K562 (cell line): ENCODE results near the gene PPP3R2. TPM values are rescaled to one million over a fixed set of nuclear protein-coding genes. Genes with fewer than 3 reads are reported as not detected.
A peak's percentile ranks its signal among the peaks of the same experiment; 100 is the strongest.

Experiments used
- ATAC-seq: fragments of 200-7000 bp; cut with Tn5 transposase; 3 replicates; pipeline ENCODE4 v1.9.1; 2020; ENCODE audit warnings: moderate library complexity
- BruUV-seq: library from RNA; stranded (reverse); fragments of 400-500 nt; replicated peaks from 2 replicates; lab custom pipeline; 2021; lab: Mats Ljungman, UMichigan
- CTCF ChIA-PET: fragments of 300-600 bp; formaldehyde crosslinking; extraction: SDS; loops from one replicate; lab custom pipeline; 2021; ENCODE audit warnings: low intra/inter-chr PET ratio; lab: Yijun Ruan, JAX
- POLR2A ChIA-PET: fragments of 300-600, 350-650 bp; sonication (Branson Sonifier 250); formaldehyde crosslinking; extraction: SDS; loops from one replicate; lab custom pipeline; 2021; ENCODE audit warnings: antibody characterized with exemption, inconsistent platforms; lab: Yijun Ruan, JAX
- DNase-seq, 4 experiments: peaks; one replicate each; pipeline versions ENCODE4 v3.0.0 to v3.0.0-alpha.2; 2011 to 2018; ENCODE audit warnings: low spot score in 3 of 4, mixed read lengths in 3 of 4; ENCODE audit errors: extremely low read depth in 1 of 4
- FAIRE-seq: peaks from 2 replicates; lab custom pipeline; 2011; peaks lifted over from hg19 to GRCh38; lab: Jason Lieb, UNC
- H2AFZ ChIP-seq: 2 replicates; pipeline ENCODE4 v1.6.0; 2011; ENCODE audit warnings: low read depth, low read length, control low read depth, inconsistent platforms
- H3K27ac ChIP-seq: fragments of 200-600 bp; 3 replicates; pipeline ENCODE4 v1.8.0; 2011; ENCODE audit warnings: low read depth, mild to moderate bottlenecking, control low read depth, inconsistent platforms, low read length, moderate library complexity, mixed read lengths; ENCODE audit errors: extremely low read depth
- H3K27me3 ChIP-seq, 2 experiments: fragments of 300-600 bp in 1 of 2; 2 replicates in 1 of 2; 3 replicates in 1 of 2; pipeline versions ENCODE4 v1.6.0 to v1.8.0; 2011; ENCODE audit warnings: inconsistent platforms in 2 of 2, low read length in 2 of 2, mild to moderate bottlenecking in 1 of 2, mixed read lengths in 1 of 2, moderate library complexity in 1 of 2; ENCODE audit not compliant: control insufficient read depth in 2 of 2, insufficient read depth in 2 of 2
- H3K36me3 ChIP-seq: fragments of 300-600 bp; 3 replicates; pipeline ENCODE4 v1.8.0; 2011; ENCODE audit warnings: mild to moderate bottlenecking, low read length, inconsistent platforms; ENCODE audit not compliant: control insufficient read depth, insufficient read depth
- H3K4me1 ChIP-seq, 2 experiments: fragments of 200-600 bp in 1 of 2; replicated peaks in 1 of 2; 2 replicates in 1 of 2; 3 replicates in 1 of 2; pipeline versions ENCODE4 v1.5.1 to v1.8.0; 2011; ENCODE audit warnings: inconsistent platforms in 2 of 2, low read length in 2 of 2, mild to moderate bottlenecking in 1 of 2, mixed read lengths in 1 of 2, moderate library complexity in 1 of 2; ENCODE audit not compliant: control insufficient read depth in 2 of 2, insufficient read depth in 2 of 2
- H3K4me2 ChIP-seq: 2 replicates; pipeline ENCODE4 v1.6.1; 2011; ENCODE audit warnings: low read length, control low read depth, inconsistent platforms, mixed read lengths; ENCODE audit not compliant: insufficient read depth
- H3K4me3 ChIP-seq: fragments of 200-600 bp; sonication (generic), shearing (Covaris generic); 2 replicates; pipeline ENCODE4 v1.5.1; 2016; ENCODE audit warnings: control low read depth, inconsistent platforms
- H3K79me2 ChIP-seq: fragments of 200-600 bp; 3 replicates; pipeline ENCODE4 v1.8.0; 2011; ENCODE audit warnings: low read length, inconsistent platforms; ENCODE audit not compliant: control insufficient read depth, insufficient read depth
- H3K9ac ChIP-seq, 2 experiments: 2 replicates each; pipeline versions ENCODE4 v1.6.0 to v1.6.1; 2011; ENCODE audit warnings: low read depth in 2 of 2, low read length in 2 of 2, control low read depth in 1 of 2, inconsistent platforms in 1 of 2, mild to moderate bottlenecking in 1 of 2, mixed read lengths in 1 of 2; ENCODE audit not compliant: insufficient read depth in 1 of 2
- H3K9me1 ChIP-seq: one replicate; pipeline ENCODE4 v1.6.0; 2011; ENCODE audit warnings: inconsistent platforms, mild to moderate bottlenecking, low read length, moderate library complexity; ENCODE audit not compliant: control insufficient read depth, insufficient read depth
- H3K9me3 ChIP-seq: replicated peaks from 2 replicates; pipeline ENCODE4 v1.5.1; 2011; ENCODE audit warnings: low read depth, low read length, inconsistent platforms; ENCODE audit not compliant: control insufficient read depth, insufficient read depth
- H4K20me1 ChIP-seq: replicated peaks from 2 replicates; pipeline ENCODE4 v1.6.1; 2011; ENCODE audit warnings: low read length, inconsistent platforms, mixed read lengths; ENCODE audit not compliant: control insufficient read depth, insufficient read depth
- C11orf30 ChIP-seq: fragments of 450-650 bp; IDR thresholded peaks from 2 replicates; pipeline ENCODE4 v1.6.1; 2016; ENCODE audit warnings: low read depth, mild to moderate bottlenecking
- NR2F6 ChIP-seq: fragments of 450-650 bp; formaldehyde crosslinking; IDR thresholded peaks from 2 replicates; pipeline ENCODE4 v1.4.0; 2020; ENCODE audit warnings: mild to moderate bottlenecking
- POLR2B ChIP-seq: fragments of 450-650 bp; IDR thresholded peaks from 2 replicates; pipeline ENCODE4 v1.6.1; 2018; ENCODE audit warnings: low read depth; ENCODE audit not compliant: partially characterized antibody
- SRSF1 ChIP-seq: fragments of 200-400 bp; formaldehyde crosslinking; IDR thresholded peaks from 2 replicates; pipeline ENCODE4 v1.6.1; 2017; ENCODE audit warnings: mild to moderate bottlenecking, low read depth, low read length, moderate library complexity
- ZHX1 ChIP-seq: fragments of 150-350 bp; conservative IDR thresholded peaks from 2 replicates; pipeline ENCODE4 v1.6.1; 2014; ENCODE audit warnings: low read length
- ZNF316 ChIP-seq: fragments of 450-650 bp; IDR thresholded peaks from 2 replicates; pipeline ENCODE4 v1.6.1; 2016
- in situ Hi-C: fragments of 300-500 bp; cut with MboI; formaldehyde crosslinking; loops from 4 replicates; pipeline ENCODE4 v1.15.0; 2018; ENCODE audit warnings: inconsistent platforms, mixed read lengths
- intact Hi-C: fragments of 100-400 bp; cut with micrococcal nuclease; formaldehyde crosslinking; loops from 2 replicates; pipeline ENCODE4 v1.14.2; 2022
- polyA plus RNA-seq, 8 experiments: library from polyadenylated mRNA; depleted of rRNA in 4 of 8; stranded (reverse) in 5 of 8; unstranded in 3 of 8; fragments of >200 nt; fragmentation: Nextera tagmentation in 2 of 8; fragmentation: Illumina TruSeq in 1 of 8; extraction: Ambion mirVana in 2 of 8; extraction: Trizol in 1 of 8; gene quantifications; 2 replicates each; pipeline versions ENCODE4 v1.2.1 to v1.2.3, GENCODE V29; 2011 to 2014; ENCODE audit warnings: inconsistent platforms in 1 of 8, missing spikeins in 1 of 8
- total RNA-seq, 7 experiments: library from RNA; depleted of rRNA in 6 of 7; stranded (reverse); fragments of >200 nt in 6 of 7; fragmentation: Illumina TruSeq in 2 of 7; extraction: Trizol in 2 of 7; gene quantifications; 2 replicates each; pipeline versions ENCODE4 v1.2.1 to v1.2.3, GENCODE V29; 2011 to 2021; ENCODE audit warnings: low replicate concordance in 1 of 7

Gene PPP3R2
- total and polyA plus RNA-seq, 9 of the 15 experiments (the other 6 are each of a cell fraction or from before 2014, with no cell fraction given) = not detected

GRCh38 chr9:101620452-101620851, 25.7 kb upstream of the PPP3R2 start (continued):
- no peak for TF ChIP-seq ZHX1

GRCh38 chr9:101618698-101619097, 23.9 kb upstream of the PPP3R2 start:
- no peak overlapping the region for H3K4me3 ChIP-seq
- no peaks in the 10 kb centered on the region for H3K79me2 ChIP-seq
- no peak overlapping the region for H2AFZ ChIP-seq
- DNase-seq = no peak
- no TSS peak for BruUV-seq
- POLR2A ChIA-PET = no interaction called here
- H3K4me2 ChIP-seq = no peak overlapping the region
- no peak for ATAC-seq
- TF ChIP-seq C11orf30 = no peak
- TF ChIP-seq NR2F6 (CRISPR knock-in tag) = no peak
- 0 out of 2 replicates have a peak, but pooled peaks have one; percentile 4 for TF ChIP-seq ZNF316
- TF ChIP-seq POLR2B = no peak
- TF ChIP-seq SRSF1 = no peak
- CTCF ChIA-PET = no interaction called here
- no peak overlapping the region for H3K27ac ChIP-seq
- H3K9me3 ChIP-seq = no peaks in the 10 kb centered on the region
- H3K9ac ChIP-seq = no peak overlapping the region
- FAIRE-seq = no peak
- intact Hi-C loops = no loop called here
- no peaks in the 10 kb centered on the region for H3K36me3 ChIP-seq
- peaks cover 0 to 2% of the 10 kb centered on the region in 2 experiments; a peak in 1 of 5 replicates for H3K4me1 ChIP-seq
- no peaks in the 10 kb centered on the region for H4K20me1 ChIP-seq
- no peaks in the 10 kb centered on the region; a peak in 1 of 5 replicates for H3K27me3 ChIP-seq
- in situ Hi-C loops = no loop called here
- H3K9me1 ChIP-seq = no peaks in the 10 kb centered on the region
